Activated CD8-positive, alpha-beta T cell treated with anti-CD3 and anti-CD28 coated beads for 36 hours (primary cell): ENCODE results near the gene MAGOHB. TPM values are rescaled to one million over a fixed set of nuclear protein-coding genes. Genes with fewer than 3 reads are reported as not detected.
"Not testable (repeated sequence)": the region's sequence is repeated elsewhere in the genome, so short reads cannot be mapped to it uniquely, and the experiment has no call there.

Experiments used
- ATAC-seq: fragments of 200-7000 bp; cut with Tn5 transposase; one replicate; pipeline ENCODE4 v1.10.0; 2021; ENCODE audit warnings: mild to moderate bottlenecking, moderate library complexity
- CTCF ChIA-PET: fragments of 350-600 bp; sonication (Branson Sonifier 250); formaldehyde crosslinking; loops from one replicate; lab custom pipeline; 2021; ENCODE audit warnings: antibody characterized with exemption; lab: Charles Lee
- POLR2A ChIA-PET: fragments of 350-600 bp; sonication (Branson Sonifier 250); formaldehyde crosslinking; loops from one replicate; lab custom pipeline; 2021; ENCODE audit warnings: antibody characterized with exemption; lab: Charles Lee
- DNase-seq: peaks from one replicate; pipeline ENCODE4 v3.0.0-alpha.2; 2020
- H3K27ac Mint-ChIP-seq: one replicate; pipeline ENCODE4 v1.8.0; 2021; ENCODE audit warnings: mild to moderate bottlenecking, mixed read lengths
- H3K27me3 Mint-ChIP-seq: one replicate; pipeline ENCODE4 v1.8.0; 2021; ENCODE audit warnings: mixed read lengths
- H3K36me3 Mint-ChIP-seq: one replicate; pipeline ENCODE4 v1.8.0; 2021; ENCODE audit warnings: low read depth, mixed read lengths
- H3K4me1 Mint-ChIP-seq: one replicate; pipeline ENCODE4 v1.8.0; 2021; ENCODE audit warnings: low read depth, mixed read lengths
- H3K4me3 Mint-ChIP-seq: one replicate; pipeline ENCODE4 v1.8.0; 2021; ENCODE audit warnings: mild to moderate bottlenecking, moderate library complexity, mixed read lengths
- H3K9me3 Mint-ChIP-seq: one replicate; pipeline ENCODE4 v1.8.0; 2021; ENCODE audit warnings: mixed read lengths
- intact Hi-C: fragments of 100-400 bp; cut with micrococcal nuclease; formaldehyde crosslinking; loops from one replicate; pipeline ENCODE4 v1.10.0; 2022
- total RNA-seq, 2 experiments: library from RNA; stranded (reverse); gene quantifications; one replicate each; pipeline ENCODE4 v1.2.3, GENCODE V29; 2021
- TF ChIP-seq, protein P1 (sequence below): fragments of 200-600 bp; IDR thresholded peaks from one replicate; pipeline ENCODE4 v1.8.0; 2022; ENCODE audit warnings: antibody characterized with exemption, mild to moderate bottlenecking

MAGOHB gene
- 10 to 100 TPM; 80.4 to 85.6 TPM for total RNA-seq

DNA sequence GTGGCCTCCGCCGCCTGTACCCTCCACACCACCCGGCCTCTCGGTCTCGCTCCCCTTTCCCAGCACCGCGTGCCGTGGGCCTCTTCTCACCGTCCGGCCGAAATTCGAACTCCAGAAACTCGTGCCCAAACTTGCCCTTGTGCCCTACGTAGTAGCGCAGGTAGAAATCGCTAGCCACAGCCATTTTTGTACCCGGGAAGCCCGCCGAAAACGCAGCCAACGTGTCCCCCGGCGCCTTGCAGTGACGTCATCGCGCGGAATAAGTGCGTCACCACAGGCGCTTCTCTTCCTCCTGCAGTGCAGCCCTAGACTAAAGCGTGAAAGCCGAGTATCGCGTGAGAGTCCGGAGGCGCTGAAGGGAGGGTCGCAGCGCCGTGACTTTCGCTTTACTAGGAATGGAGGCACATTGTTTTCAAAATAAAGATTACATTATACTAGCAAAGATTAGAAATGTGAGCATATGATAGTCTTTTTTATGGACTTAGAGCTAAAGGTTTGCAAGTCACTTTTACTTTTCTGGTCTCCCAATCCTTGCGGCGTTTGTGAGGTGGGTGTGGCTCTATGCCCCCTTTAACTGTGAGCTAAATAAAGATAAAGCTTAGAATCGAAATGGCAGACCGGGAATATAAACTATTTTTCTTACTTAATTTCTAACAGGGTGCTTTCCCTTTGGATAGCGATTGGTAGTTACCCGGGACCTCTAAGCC is at the start of gene MAGOHB:
TSS of gene MAGOHB (minus strand) at position 261 of the 707 bp plus-strand sequence. CDS start at position 184, 77 bp downstream.
- POLR2A ChIA-PET = interaction anchor here (0.6 to 1.5 kb wide), 15 partner anchors 8 to 752 kb away, joined by 3 to 4 read pairs (median 3); no protein-coding TSS in a partner anchor
- Mint-ChIP-seq H3K27me3 (peaks cover 2% of the 10 kb centered on the region), H3K9me3 (no peaks in the 10 kb centered on the region), H3K4me1 (peaks cover 30% of the 10 kb centered on the region), H3K36me3 (peaks cover 43% of the 10 kb centered on the region), H3K4me3 (peak within 1 kb of the TSS; percentile 100), H3K27ac (peak within 1 kb of the TSS; percentile 100)
- ATAC-seq (peak; percentile 97), DNase-seq (peak; percentile 99)
- CTCF ChIA-PET = interaction anchor here (1.6 to 2.3 kb wide), 2 partner anchors 61 to 136 kb away, joined by 4 to 11 read pairs; no protein-coding TSS in a partner anchor
- TF ChIP-seq, protein P1, sequence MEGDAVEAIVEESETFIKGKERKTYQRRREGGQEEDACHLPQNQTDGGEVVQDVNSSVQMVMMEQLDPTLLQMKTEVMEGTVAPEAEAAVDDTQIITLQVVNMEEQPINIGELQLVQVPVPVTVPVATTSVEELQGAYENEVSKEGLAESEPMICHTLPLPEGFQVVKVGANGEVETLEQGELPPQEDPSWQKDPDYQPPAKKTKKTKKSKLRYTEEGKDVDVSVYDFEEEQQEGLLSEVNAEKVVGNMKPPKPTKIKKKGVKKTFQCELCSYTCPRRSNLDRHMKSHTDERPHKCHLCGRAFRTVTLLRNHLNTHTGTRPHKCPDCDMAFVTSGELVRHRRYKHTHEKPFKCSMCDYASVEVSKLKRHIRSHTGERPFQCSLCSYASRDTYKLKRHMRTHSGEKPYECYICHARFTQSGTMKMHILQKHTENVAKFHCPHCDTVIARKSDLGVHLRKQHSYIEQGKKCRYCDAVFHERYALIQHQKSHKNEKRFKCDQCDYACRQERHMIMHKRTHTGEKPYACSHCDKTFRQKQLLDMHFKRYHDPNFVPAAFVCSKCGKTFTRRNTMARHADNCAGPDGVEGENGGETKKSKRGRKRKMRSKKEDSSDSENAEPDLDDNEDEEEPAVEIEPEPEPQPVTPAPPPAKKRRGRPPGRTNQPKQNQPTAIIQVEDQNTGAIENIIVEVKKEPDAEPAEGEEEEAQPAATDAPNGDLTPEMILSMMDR = no peak
- intact Hi-C loops = loop anchor here (2.0 kb wide), 2 partner anchors 59 to 61 kb away; no protein-coding TSS in a partner anchor

DNA sequence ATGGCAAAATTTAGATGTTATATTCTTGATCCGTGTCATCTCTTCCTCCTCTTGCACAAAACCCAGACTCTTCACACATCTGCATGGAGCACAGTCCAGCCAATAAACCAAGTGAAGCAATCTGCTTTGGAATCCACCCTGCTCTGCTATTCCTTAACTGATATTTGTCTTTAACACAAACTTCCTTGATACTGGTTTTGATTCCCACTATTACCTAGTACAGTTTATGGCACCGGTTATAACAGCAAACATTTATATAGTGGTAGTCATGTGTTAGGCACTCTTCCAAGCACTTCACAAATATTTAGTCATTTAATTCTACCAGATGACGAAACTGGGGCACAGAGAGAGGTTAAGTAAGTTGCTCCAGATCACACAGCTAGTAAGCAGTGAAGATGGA is 47.9 kb upstream of the MAGOHB start:
- H3K4me1 Mint-ChIP-seq = no peaks in the 10 kb centered on the region
- no peak for DNase-seq
- H3K36me3 Mint-ChIP-seq = peaks cover 1% of the 10 kb centered on the region
- ATAC-seq = no peak
- no peaks in the 10 kb centered on the region for H3K9me3 Mint-ChIP-seq
- ChIA-PET CTCF (no interaction called here), POLR2A (no interaction called here)
- TF ChIP-seq, protein P1 = no peak
- peaks cover 6% of the 10 kb centered on the region for H3K27me3 Mint-ChIP-seq
- no peak overlapping the region for H3K27ac Mint-ChIP-seq
- no peak overlapping the region for H3K4me3 Mint-ChIP-seq
- intact Hi-C loops = no loop called here

DNA sequence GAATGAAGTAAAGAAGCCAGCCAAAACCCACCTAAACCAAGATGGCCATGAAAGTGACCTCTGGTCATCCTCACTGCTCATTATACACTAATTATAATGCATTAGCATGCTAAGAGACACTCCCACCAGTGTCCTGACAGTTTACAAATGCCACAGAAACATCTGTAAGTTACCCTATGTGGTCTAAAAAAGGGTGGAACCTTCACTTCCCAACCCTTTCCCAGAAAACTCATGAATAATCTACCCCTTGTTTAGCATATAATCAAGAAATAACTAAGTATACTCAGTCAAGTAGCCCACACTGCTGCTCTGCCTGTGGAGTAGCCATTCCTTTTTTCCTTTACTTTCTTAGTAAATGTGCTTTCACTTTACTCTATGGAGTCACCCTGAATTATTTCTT is 40.6 kb upstream of the MAGOHB start:
- TF ChIP-seq, protein P1 = no peak
- H3K36me3 Mint-ChIP-seq = peaks cover 1% of the 10 kb centered on the region
- DNase-seq = no peak
- intact Hi-C loops = no loop called here
- H3K9me3 Mint-ChIP-seq = peaks cover 2% of the 10 kb centered on the region
- no peak overlapping the region for H3K4me3 Mint-ChIP-seq
- H3K27me3 Mint-ChIP-seq = no peaks in the 10 kb centered on the region
- no peaks in the 10 kb centered on the region for H3K4me1 Mint-ChIP-seq
- no peak for ATAC-seq
- CTCF ChIA-PET = no interaction called here
- POLR2A ChIA-PET = no interaction called here
- H3K27ac Mint-ChIP-seq = no peak overlapping the region

DNA sequence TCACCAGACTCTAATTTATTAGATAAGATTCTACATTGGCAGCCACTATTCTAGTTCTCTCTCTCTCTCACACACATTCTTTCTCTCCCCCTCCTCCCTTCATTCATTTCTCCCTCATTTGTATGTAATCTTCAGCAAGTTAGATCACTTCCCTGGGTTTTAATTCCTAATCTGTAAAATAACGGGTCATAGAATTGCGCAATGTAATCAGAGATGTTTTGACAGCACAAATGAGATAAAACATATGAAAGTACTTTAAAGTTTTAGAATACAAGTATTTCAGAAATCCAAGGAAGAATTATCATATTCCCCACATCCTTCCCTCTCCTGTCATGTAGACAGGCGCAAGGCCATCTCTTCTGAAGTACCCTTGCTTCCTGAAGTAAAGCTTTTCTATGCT is 38.8 kb upstream of the MAGOHB start:
- no peak overlapping the region for H3K27ac Mint-ChIP-seq
- no peaks in the 10 kb centered on the region for H3K27me3 Mint-ChIP-seq
- H3K9me3 Mint-ChIP-seq = peaks cover 6% of the 10 kb centered on the region
- ChIA-PET CTCF (no interaction called here), POLR2A (no interaction called here)
- intact Hi-C loops = no loop called here
- H3K4me3 Mint-ChIP-seq = no peak overlapping the region
- TF ChIP-seq, protein P1 = no peak
- DNase-seq (no peak), ATAC-seq (no peak)
- no peaks in the 10 kb centered on the region for H3K4me1 Mint-ChIP-seq
- H3K36me3 Mint-ChIP-seq = peaks cover 4% of the 10 kb centered on the region

DNA sequence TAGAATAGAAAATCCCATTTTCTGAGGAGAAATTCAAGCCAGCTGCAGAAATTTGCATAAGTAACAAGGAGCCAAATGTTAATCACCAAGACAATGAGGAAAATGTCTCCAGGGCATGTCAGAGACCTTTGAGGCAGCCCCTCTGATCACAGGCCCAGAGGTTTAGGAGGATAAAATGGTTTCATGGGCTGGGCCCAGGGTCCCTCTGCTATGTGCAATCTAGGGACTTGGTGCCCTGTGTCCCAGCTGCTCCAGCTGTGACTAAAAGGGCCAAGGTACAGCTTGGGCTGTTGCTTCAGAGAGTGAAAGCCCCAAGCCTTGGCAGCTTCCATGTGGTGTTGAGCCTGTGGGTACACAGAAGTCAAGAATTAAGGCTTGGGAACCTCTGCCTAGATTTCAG is 33.2 kb upstream of the MAGOHB start:
- Mint-ChIP-seq H3K9me3 (peaks cover 27% of the 10 kb centered on the region), H3K36me3 (peaks cover 18% of the 10 kb centered on the region)
- H3K27ac Mint-ChIP-seq, DNase-seq, POLR2A ChIA-PET, H3K4me3 Mint-ChIP-seq, H3K27me3 Mint-ChIP-seq, H3K4me1 Mint-ChIP-seq, CTCF ChIA-PET, ATAC-seq, intact Hi-C loops: not testable (repeated sequence)
